ENCODE data around the gene CROCC2. TPM values are rescaled to one million over a fixed set of nuclear protein-coding genes. Genes with fewer than 3 reads are reported as not detected.

CROCC2 gene
- polyA plus RNA-seq, 1 donor: 0.09 TPM

DNA sequence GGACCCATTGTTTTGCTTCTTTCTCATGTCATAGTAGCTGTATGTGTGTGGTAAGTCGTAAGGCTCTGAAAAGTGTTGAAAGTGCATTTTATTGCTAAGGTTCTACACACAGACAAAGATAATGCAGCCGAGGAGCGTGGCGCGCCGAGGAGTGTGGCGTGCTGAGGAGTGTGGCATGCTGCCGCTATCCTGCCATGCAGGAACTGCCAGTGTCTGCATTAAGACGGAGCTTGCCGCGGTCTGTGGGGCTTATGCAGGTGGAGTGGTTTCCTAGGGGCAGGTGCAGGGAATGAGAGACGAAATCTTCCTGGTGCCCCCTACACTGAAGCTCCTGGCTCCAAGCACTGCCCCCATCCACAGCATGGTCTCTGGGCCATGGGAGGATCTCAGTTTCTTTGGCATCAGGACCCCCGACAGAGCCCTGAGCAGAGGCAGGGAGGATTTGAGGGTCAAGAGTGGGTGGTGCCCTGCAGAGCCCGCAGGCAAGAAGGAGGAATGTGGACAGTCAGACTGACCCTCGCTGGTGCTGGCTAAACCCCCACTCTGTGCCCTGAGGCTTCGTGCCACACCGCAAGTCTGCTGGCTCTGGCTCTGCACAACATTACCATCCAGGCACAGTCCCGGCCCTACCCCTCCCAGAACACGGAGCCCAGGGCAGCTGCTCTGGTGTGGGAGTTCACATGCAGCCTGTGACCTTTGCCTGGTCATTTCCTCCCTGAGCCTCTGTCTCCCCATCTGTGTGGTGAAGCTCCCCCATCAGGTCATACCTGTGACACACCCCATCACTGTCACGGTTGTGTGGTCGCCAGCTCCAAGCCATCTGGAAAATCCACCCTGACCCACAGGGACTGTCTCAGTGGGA lies 95.5 kb downstream of the CROCC2 start:
- no peaks in the 10 kb centered on the region for H3K36me3 ChIP-seq (ENCODE audit: control insufficient read depth, insufficient read depth, low read length)
- H3K4me3 ChIP-seq (ENCODE audit: low read length): no peak overlapping the region
- H3K4me1 ChIP-seq (ENCODE audit: control insufficient read depth, insufficient read depth, low read length): no peaks in the 10 kb centered on the region
- H3K27me3 ChIP-seq (ENCODE audit: control insufficient read depth, insufficient read depth, low read length): peaks cover 41% of the 10 kb centered on the region
- H3K9me3 ChIP-seq (ENCODE audit: control insufficient read depth, low read depth, low read length): peaks cover 15% of the 10 kb centered on the region
- WGBS (ENCODE audit: insufficient coverage, low lambda C conversion rate): no CpG with 5 or more reads among the region's 21 CpGs
- no peak overlapping the region for H3K27ac ChIP-seq (ENCODE audit: low read length)
- DNase-seq: no peak

DNA sequence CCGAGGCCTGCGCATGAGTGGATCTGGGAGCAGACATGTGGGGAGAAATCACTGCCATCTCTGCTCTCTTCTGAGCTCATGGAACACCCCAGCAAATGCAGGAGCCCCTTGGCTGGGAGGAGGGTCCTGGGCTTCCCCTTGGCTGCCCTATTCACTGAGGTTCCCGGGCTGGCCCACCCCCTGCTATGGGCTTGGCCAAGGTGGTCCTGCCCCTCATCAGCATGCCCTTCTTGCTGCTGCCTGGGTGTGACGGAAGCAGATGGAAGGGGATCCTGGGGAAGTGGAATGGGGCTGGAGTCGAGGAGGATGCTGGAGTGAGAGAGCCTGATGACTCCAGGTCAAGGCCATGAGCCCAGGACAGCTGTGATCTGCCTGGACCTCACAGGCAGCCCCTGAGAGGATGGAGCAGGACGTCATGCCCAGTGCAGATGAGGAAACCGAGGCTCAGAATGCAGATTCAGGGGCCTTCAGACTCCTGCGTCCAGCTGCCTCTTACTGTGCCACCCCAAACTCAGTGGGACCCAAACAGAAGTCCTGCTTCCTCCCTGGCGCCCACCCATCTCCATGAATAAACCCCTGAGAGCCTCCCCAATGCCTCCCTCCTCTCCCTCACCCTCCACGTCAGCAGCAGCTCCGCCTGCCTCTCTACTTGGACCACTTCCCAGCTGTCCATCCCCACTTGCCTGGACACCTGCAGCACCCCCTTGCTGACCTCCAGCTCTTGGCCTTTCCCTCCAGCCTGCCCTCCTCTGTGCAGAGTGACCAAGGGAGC lies 96.3 kb downstream of the CROCC2 start:
- Histone ChIP-seq H3K4me3 (ENCODE audit: low read length) (no peak overlapping the region), H3K9me3 (ENCODE audit: control insufficient read depth, low read depth, low read length) (peaks cover 15% of the 10 kb centered on the region), H3K36me3 (ENCODE audit: control insufficient read depth, insufficient read depth, low read length) (no peaks in the 10 kb centered on the region), H3K27me3 (ENCODE audit: control insufficient read depth, insufficient read depth, low read length) (peaks cover 38% of the 10 kb centered on the region), H3K4me1 (ENCODE audit: control insufficient read depth, insufficient read depth, low read length) (no peaks in the 10 kb centered on the region), H3K27ac (ENCODE audit: low read length) (no peak overlapping the region)
- no peak for DNase-seq
- WGBS (ENCODE audit: insufficient coverage, low lambda C conversion rate): no CpG with 5 or more reads among the region's 11 CpGs

DNA sequence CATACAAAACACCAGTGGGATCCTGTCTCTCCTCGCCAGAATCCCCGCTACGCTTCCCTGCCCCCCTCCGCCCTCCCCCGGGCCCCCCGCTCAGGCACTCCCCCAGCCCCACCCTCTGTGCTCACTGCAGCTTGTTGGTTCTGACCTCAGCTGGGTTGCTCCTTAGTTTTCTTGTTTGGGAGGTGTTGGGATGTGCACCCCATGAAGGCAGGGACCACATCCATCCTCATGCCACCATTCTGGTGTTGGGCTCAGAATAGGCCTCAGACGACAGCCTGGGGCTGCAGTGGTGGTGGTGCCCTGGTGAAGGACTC lies 96.9 kb downstream of the CROCC2 start:
- Histone ChIP-seq H3K27me3 (ENCODE audit: control insufficient read depth, insufficient read depth, low read length) (peaks cover 32% of the 10 kb centered on the region), H3K4me3 (ENCODE audit: low read length) (no peak overlapping the region), H3K36me3 (ENCODE audit: control insufficient read depth, insufficient read depth, low read length) (no peaks in the 10 kb centered on the region), H3K9me3 (ENCODE audit: control insufficient read depth, low read depth, low read length) (peaks cover 15% of the 10 kb centered on the region), H3K27ac (ENCODE audit: low read length) (no peak overlapping the region), H3K4me1 (ENCODE audit: control insufficient read depth, insufficient read depth, low read length) (no peaks in the 10 kb centered on the region)
- no CpG with 5 or more reads among the region's 7 CpGs for WGBS (ENCODE audit: insufficient coverage, low lambda C conversion rate)
- DNase-seq: no peak

DNA sequence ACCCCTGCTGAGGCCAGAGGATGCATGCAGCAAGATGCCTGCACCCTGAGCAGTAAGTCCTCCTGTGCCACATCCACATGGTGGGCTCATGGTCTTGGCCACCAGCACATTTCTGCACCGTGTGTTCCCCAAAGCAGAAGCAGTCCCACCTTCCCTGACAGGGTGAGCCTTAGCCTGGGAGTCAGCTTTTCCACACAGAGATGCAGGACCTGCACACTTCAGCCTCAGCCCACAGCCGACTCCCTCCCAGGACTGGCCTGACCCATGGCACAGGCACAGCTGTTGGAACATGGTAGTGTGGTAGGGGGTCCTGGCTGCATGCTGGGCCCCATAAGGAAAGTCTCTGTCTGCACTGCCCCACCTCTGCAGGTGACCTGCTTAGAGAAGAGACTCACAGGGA lies 97.2 kb downstream of the CROCC2 start:
- Histone ChIP-seq H3K4me1 (ENCODE audit: control insufficient read depth, insufficient read depth, low read length) (no peaks in the 10 kb centered on the region), H3K4me3 (ENCODE audit: low read length) (no peak overlapping the region), H3K27ac (ENCODE audit: low read length) (no peak overlapping the region), H3K9me3 (ENCODE audit: control insufficient read depth, low read depth, low read length) (peaks cover 15% of the 10 kb centered on the region), H3K27me3 (ENCODE audit: control insufficient read depth, insufficient read depth, low read length) (peaks cover 29% of the 10 kb centered on the region), H3K36me3 (ENCODE audit: control insufficient read depth, insufficient read depth, low read length) (no peaks in the 10 kb centered on the region)
- no peak for DNase-seq
- no CpG with 5 or more reads among the region's 2 CpGs for WGBS (ENCODE audit: insufficient coverage, low lambda C conversion rate)

DNA sequence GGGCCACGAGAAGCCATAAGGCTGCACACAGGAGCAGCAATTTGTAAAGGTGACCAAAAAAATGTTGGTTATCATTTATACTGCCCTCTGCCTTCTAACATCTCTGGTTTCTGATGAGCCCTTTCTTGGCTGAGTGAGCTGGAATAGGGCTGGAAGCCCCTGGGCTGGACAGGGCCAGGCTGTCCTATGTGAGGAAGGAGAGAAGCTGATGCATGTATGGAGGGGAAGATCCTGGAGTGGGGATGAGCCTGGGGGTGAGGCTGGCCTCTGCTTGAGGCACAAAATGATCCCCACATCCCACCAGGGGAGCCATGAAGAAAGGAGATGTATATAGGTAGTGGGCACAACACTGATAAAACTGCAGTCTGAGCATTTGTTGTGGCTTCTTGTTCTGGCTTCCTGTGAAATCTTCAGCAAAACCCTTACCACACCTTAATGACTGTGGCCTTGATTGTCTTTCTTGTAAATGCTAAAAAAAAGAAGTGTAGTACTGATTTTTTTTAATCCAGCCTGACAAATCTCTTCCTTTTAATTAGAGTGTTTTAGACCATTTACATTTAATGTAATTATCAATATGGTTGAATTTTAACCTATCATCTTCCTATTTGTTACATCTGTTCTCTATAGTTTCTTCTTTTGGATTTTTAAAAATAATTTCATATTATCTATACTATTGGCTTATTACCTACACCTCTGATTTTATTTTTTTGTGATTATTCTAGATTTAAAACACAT lies 97.9 kb downstream of the CROCC2 start:
- Histone ChIP-seq H3K9me3 (ENCODE audit: control insufficient read depth, low read depth, low read length) (peaks cover 15% of the 10 kb centered on the region), H3K27me3 (ENCODE audit: control insufficient read depth, insufficient read depth, low read length) (peaks cover 28% of the 10 kb centered on the region), H3K4me1 (ENCODE audit: control insufficient read depth, insufficient read depth, low read length) (no peaks in the 10 kb centered on the region), H3K4me3 (ENCODE audit: low read length) (no peak overlapping the region), H3K27ac (ENCODE audit: low read length) (no peak overlapping the region), H3K36me3 (ENCODE audit: control insufficient read depth, insufficient read depth, low read length) (no peaks in the 10 kb centered on the region)
- no CpG with 5 or more reads among the region's 1 CpG for WGBS (ENCODE audit: insufficient coverage, low lambda C conversion rate)
- no peak for DNase-seq

DNA sequence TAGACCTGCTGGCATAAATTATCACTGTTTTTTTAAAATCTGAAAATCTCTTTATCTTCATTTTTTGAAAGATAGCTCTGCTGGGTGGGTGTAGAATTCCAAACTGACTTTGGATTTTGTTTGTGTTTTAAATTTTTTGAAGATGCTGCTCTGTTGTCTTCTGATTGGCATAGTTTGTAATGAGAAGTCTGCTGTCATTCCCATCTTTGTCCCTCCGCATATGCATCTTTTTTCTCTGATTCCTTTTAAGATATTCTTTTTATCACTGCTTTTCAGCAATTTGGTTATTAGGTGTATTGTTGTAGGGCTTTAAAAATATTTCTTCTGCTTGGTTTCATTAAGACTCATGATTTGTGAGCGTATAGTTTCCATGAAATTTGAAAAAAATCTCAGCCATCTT lies 99.4 kb downstream of the CROCC2 start:
- Histone ChIP-seq H3K27me3 (ENCODE audit: control insufficient read depth, insufficient read depth, low read length) (peaks cover 18% of the 10 kb centered on the region), H3K27ac (ENCODE audit: low read length) (no peak overlapping the region), H3K9me3 (ENCODE audit: control insufficient read depth, low read depth, low read length) (peaks cover 12% of the 10 kb centered on the region), H3K4me3 (ENCODE audit: low read length) (no peak overlapping the region), H3K36me3 (ENCODE audit: control insufficient read depth, insufficient read depth, low read length) (no peaks in the 10 kb centered on the region), H3K4me1 (ENCODE audit: control insufficient read depth, insufficient read depth, low read length) (peaks cover 6% of the 10 kb centered on the region)
- 67% methylated on average over 1 of the region's 2 CpGs for WGBS (ENCODE audit: insufficient coverage, low lambda C conversion rate)
- DNase-seq: no peak

DNA sequence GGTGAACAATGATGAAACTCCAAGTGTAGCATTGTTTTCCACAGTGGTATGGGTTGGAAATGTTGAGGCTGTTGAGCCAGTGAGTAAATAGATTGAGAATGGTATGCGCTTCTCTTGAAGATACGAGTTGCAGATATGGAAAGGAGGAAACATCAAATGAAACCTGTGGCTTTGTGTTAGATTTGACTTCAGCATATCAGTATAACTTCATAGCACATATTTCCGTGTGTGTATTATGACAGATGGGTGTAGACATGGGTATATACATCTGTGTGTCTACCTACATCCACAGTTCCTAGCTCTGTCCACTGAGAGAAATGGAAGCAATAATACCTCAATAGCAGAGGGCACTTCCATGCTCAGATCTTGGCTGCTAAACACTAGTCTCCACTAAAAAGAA lies 100.3 kb downstream of the CROCC2 start:
- Histone ChIP-seq H3K27me3 (ENCODE audit: control insufficient read depth, insufficient read depth, low read length) (peaks cover 10% of the 10 kb centered on the region), H3K4me1 (ENCODE audit: control insufficient read depth, insufficient read depth, low read length) (peaks cover 9% of the 10 kb centered on the region), H3K4me3 (ENCODE audit: low read length) (no peak overlapping the region), H3K27ac (ENCODE audit: low read length) (no peak overlapping the region), H3K36me3 (ENCODE audit: control insufficient read depth, insufficient read depth, low read length) (no peaks in the 10 kb centered on the region), H3K9me3 (ENCODE audit: control insufficient read depth, low read depth, low read length) (peaks cover 12% of the 10 kb centered on the region)
- no peak for DNase-seq
- WGBS (ENCODE audit: insufficient coverage, low lambda C conversion rate): no CpG with 5 or more reads among the region's 3 CpGs

DNA sequence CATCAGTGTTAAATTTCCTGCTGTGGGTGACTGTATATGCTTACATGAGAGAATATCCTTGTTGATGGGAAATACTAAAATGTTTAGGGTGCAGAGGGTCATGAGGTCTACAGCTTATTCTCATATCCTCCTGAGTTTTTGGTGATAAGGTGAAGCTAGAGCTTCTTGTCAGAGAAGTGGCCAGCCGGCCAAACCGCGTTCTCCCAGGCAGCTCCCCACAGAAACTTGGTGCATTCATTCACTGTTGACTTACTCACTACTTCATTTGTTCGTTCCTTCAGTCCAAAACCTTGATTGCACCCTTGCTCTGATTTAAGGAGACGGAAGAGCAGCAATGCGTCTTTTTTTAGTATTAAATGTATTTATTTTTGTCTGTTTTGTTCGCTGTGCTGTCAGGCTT lies 101.0 kb downstream of the CROCC2 start:
- H3K9me3 ChIP-seq (ENCODE audit: control insufficient read depth, low read depth, low read length): peaks cover 12% of the 10 kb centered on the region
- H3K36me3 ChIP-seq (ENCODE audit: control insufficient read depth, insufficient read depth, low read length): no peaks in the 10 kb centered on the region
- no peak overlapping the region for H3K27ac ChIP-seq (ENCODE audit: low read length)
- H3K4me1 ChIP-seq (ENCODE audit: control insufficient read depth, insufficient read depth, low read length): peaks cover 9% of the 10 kb centered on the region
- no peak for DNase-seq
- peaks cover 5% of the 10 kb centered on the region for H3K27me3 ChIP-seq (ENCODE audit: control insufficient read depth, insufficient read depth, low read length)
- WGBS (ENCODE audit: insufficient coverage, low lambda C conversion rate): no CpG with 5 or more reads among the region's 7 CpGs
- no peak overlapping the region for H3K4me3 ChIP-seq (ENCODE audit: low read length)

DNA sequence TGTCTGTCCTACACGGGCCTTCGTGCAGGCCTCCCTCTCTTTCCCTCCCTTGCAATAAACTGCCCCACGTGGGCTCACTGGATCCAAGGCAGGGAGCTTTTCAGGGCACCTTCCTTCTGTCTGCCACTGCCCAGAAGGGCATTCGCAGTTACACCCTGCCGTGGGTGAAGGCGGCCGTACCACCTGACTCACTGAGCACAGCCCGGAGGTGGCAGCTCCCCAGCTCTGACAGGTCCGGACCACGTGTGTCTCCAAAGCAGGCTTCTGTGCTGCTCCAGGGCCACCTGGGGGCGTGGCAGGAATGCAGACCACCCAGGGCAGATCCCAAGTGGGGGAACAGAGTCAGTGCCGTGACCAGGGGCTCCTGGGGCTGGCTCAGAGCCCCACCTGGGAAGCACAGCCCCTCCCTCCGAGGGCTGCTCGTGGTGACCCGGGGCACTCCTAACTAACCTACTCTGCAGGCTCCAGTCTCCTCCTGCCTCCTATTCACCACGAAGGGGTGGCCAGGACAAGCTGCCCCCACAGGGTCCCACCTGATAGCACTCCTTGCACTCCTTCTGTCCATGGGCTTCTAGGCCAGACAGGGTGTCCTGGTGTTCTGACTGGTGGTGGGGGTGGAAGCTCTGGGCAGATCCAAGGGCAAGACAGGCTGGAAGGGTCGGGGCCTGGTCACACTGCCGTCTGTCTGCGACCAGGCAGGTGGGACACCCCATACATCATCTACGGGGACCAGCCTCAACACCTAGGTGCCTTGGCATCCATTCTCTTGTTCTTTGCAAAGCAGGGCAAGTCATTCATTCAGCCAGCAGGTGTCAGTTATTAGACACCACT lies 102.0 kb downstream of the CROCC2 start:
- WGBS (ENCODE audit: insufficient coverage, low lambda C conversion rate): no CpG with 5 or more reads among the region's 20 CpGs
- no peak for DNase-seq

DNA sequence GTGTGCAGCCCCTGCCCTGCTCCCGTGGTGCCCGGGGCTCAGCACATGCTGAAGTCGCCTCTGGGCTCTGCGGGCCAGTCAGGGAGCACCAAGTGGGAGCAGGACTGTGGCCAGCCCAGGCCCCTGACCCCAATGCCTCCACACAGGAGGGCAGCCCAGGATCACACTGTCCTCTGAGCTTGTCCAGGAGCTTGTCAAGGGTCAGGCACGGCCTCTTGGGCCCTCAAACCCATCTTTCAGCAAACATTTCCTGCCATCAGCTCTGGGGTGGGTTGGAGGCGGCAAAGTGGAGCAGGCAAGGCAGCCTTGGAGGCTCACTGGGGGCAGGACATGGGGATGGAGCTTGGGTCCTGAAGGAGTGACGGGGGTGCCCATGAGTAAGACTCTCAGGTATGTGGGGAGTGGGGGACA lies 102.6 kb downstream of the CROCC2 start:
- Histone ChIP-seq H3K27ac (ENCODE audit: low read length) (no peak overlapping the region), H3K4me1 (ENCODE audit: control insufficient read depth, insufficient read depth, low read length) (peaks cover 9% of the 10 kb centered on the region), H3K27me3 (ENCODE audit: control insufficient read depth, insufficient read depth, low read length) (peaks cover 5% of the 10 kb centered on the region), H3K9me3 (ENCODE audit: control insufficient read depth, low read depth, low read length) (peaks cover 6% of the 10 kb centered on the region), H3K36me3 (ENCODE audit: control insufficient read depth, insufficient read depth, low read length) (no peaks in the 10 kb centered on the region), H3K4me3 (ENCODE audit: low read length) (no peak overlapping the region)
- no CpG with 5 or more reads among the region's 7 CpGs for WGBS (ENCODE audit: insufficient coverage, low lambda C conversion rate)
- no peak for DNase-seq

More for the DNA sequence above, 102.0 kb downstream of the CROCC2 start:
- no peak overlapping the region for H3K4me3 ChIP-seq (ENCODE audit: low read length)
- H3K27ac ChIP-seq (ENCODE audit: low read length): no peak overlapping the region
- H3K4me1 ChIP-seq (ENCODE audit: control insufficient read depth, insufficient read depth, low read length): peaks cover 9% of the 10 kb centered on the region
- H3K36me3 ChIP-seq (ENCODE audit: control insufficient read depth, insufficient read depth, low read length): no peaks in the 10 kb centered on the region
- peaks cover 10% of the 10 kb centered on the region for H3K9me3 ChIP-seq (ENCODE audit: control insufficient read depth, low read depth, low read length)
- H3K27me3 ChIP-seq (ENCODE audit: control insufficient read depth, insufficient read depth, low read length): peaks cover 5% of the 10 kb centered on the region

Data from large intestine (tissue), 3 donors.